Measurements from ENCODE around the gene ACTR3.
A peak's percentile ranks its signal among the peaks of the same experiment; 100 is the strongest.

Gene ACTR3

GRCh38 chr2:113978524-113979190 lies 88.8 kb downstream of the ACTR3 start:
- 91 to 98% methylated on average over 14 to 18 of the region's 20 CpGs for WGBS, 2 experiments (ENCODE audit: insufficient coverage in 2 of 2)
- peaks cover 11% of the 10 kb centered on the region for H3K4me1 ChIP-seq (ENCODE audit: control insufficient read depth, insufficient read depth, low read length, poor library complexity, severe bottlenecking)
- no peak overlapping the region for H3K4me3 ChIP-seq (ENCODE audit: extremely low read depth, insufficient read depth, low read length, poor library complexity, severe bottlenecking)
- H3K9me3 ChIP-seq (ENCODE audit: control insufficient read depth, low read length) = peaks cover 10% of the 10 kb centered on the region
- H3K27ac ChIP-seq (ENCODE audit: low read depth, low read length, severe bottlenecking) = peak overlapping the region; percentile 81
- H3K36me3 ChIP-seq (ENCODE audit: control insufficient read depth, insufficient read depth, low read length) = peaks cover 18% of the 10 kb centered on the region

DNA sequence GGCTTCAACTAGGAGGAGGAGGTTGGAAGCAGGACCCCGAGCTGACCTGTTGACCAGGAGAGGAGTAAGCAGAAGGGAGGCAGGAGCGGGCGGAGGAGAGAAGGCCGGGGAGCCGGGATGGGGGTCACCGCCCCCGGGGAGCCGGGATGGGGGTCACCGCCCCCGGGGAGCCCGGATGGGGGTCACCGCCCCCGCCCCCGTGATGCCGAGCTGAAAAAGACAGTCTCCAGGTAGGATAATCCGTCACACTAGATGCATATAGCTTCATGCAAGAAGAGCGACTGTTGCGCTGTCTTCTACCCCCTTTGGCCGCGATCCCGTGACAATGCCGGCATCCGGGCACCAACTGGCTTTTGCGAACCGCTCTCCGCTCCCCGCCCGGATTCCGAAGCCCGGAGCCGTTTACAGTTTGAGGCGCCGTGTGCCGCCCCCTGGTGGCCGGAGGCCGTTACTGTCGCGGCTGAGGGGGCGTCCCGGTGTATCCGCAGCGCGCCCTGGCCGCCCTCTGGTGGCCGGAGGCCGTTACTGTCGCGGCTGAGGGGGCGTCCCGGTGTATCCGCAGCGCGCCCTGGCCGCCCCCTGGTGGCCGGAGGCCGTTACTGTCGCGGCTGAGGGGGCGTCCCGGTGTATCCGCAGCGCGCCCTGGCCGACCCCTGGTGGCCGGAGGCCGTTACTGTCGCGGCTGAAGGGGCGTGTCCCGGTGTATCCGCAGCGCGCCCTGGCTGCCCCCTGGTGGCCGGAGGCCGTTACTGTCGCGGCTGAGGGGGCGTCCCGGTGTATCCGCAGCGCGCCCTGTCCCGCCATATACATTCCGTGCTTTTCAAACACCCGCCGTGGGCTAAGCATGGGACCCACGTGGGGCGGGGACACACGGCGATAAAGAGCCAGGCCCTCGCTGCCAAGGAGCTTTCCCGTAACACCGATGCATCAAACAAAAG lies 89.6 kb downstream of the ACTR3 start:
- Histone ChIP-seq H3K27ac (ENCODE audit: low read depth, low read length, severe bottlenecking) (no peak overlapping the region), H3K36me3 (ENCODE audit: control insufficient read depth, insufficient read depth, low read length) (peaks cover 14% of the 10 kb centered on the region), H3K9me3 (ENCODE audit: control insufficient read depth, low read length) (peaks cover 10% of the 10 kb centered on the region), H3K4me3 (ENCODE audit: extremely low read depth, insufficient read depth, low read length, poor library complexity, severe bottlenecking) (no peak overlapping the region), H3K4me1 (ENCODE audit: control insufficient read depth, insufficient read depth, low read length, poor library complexity, severe bottlenecking) (peaks cover 11% of the 10 kb centered on the region)
- 94 to 96% methylated on average over 37 to 59 of the region's 93 CpGs for WGBS, 2 experiments (ENCODE audit: insufficient coverage in 2 of 2)

DNA sequence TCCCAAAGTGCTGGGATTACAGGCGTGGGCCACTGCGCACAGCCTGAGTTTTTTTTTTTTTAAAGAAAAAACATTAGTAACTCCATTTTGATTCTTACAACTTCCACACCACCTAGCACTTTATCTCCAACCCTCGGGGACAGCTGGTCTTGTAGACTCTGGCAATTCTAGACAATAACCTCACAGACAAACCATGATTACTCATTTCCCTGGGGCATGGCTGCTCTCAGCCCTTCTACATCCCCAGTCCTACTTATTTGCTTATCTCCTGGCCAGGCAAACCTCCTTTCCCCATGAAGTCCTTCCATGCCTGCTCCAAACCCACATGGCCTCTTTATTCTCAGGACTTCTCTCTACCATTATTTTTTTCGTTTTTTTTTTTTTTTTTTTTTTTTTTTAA lies 91.1 kb downstream of the ACTR3 start:
- H3K4me1 ChIP-seq (ENCODE audit: control insufficient read depth, insufficient read depth, low read length, poor library complexity, severe bottlenecking) = peaks cover 11% of the 10 kb centered on the region
- no peak overlapping the region for H3K4me3 ChIP-seq (ENCODE audit: extremely low read depth, insufficient read depth, low read length, poor library complexity, severe bottlenecking)
- H3K36me3 ChIP-seq (ENCODE audit: control insufficient read depth, insufficient read depth, low read length) = peaks cover 9% of the 10 kb centered on the region
- no peak overlapping the region for H3K27ac ChIP-seq (ENCODE audit: low read depth, low read length, severe bottlenecking)
- 88 to 97% methylated on average over 3 of the region's 4 CpGs for WGBS, 2 experiments (ENCODE audit: insufficient coverage in 2 of 2)
- peaks cover 10% of the 10 kb centered on the region for H3K9me3 ChIP-seq (ENCODE audit: control insufficient read depth, low read length)

DNA sequence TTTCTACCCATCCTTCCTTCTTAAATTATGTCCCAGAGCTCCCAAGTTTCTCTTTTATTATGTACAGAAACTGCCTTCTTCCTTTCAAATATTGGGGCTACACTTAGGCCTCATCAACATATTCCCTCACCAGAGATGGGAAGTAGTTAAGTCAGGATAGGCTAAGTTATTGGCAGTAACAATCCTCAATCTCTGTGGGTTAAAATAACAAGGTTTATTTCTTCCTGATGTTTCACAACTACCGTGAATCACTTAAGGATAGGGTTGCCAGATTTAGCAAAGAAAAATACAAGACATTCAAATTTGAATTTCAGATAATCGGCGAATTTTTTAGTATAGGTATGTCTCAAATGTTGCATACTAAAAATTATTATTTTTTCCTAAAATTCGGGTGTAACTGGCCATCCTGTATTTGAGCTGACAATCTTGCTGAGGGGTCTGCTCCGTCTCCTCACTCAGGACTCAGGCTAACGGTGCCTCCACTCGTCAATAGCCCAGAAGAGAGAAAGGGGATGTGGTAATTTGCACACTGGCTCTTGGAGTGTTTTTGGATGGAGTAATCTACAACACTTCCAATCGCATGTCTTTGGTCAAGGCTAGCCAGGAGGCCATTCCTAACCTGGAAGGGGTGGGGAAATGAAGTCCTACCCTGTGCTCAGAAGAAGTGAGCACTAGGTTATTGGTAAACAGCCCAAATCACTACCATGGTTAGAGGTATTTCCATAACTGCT lies 91.7 kb downstream of the ACTR3 start:
- Histone ChIP-seq H3K4me1 (ENCODE audit: control insufficient read depth, insufficient read depth, low read length, poor library complexity, severe bottlenecking) (peaks cover 10% of the 10 kb centered on the region), H3K9me3 (ENCODE audit: control insufficient read depth, low read length) (peaks cover 10% of the 10 kb centered on the region), H3K27ac (ENCODE audit: low read depth, low read length, severe bottlenecking) (no peak overlapping the region), H3K4me3 (ENCODE audit: extremely low read depth, insufficient read depth, low read length, poor library complexity, severe bottlenecking) (no peak overlapping the region), H3K36me3 (ENCODE audit: control insufficient read depth, insufficient read depth, low read length) (peaks cover 6% of the 10 kb centered on the region)
- WGBS, 2 experiments (ENCODE audit: insufficient coverage in 2 of 2) = 90 to 95% methylated on average over 3 to 4 of the region's 8 CpGs

- 97 to 100% methylated on average over 3 to 5 of the region's 7 CpGs for WGBS, 2 experiments (ENCODE audit: insufficient coverage in 2 of 2)
- Histone ChIP-seq H3K9me3 (ENCODE audit: control insufficient read depth, low read length) (no peaks in the 10 kb centered on the region), H3K4me1 (ENCODE audit: control insufficient read depth, insufficient read depth, low read length, poor library complexity, severe bottlenecking) (no peaks in the 10 kb centered on the region), H3K27ac (ENCODE audit: low read depth, low read length, severe bottlenecking) (no peak overlapping the region), H3K4me3 (ENCODE audit: extremely low read depth, insufficient read depth, low read length, poor library complexity, severe bottlenecking) (no peak overlapping the region), H3K36me3 (ENCODE audit: control insufficient read depth, insufficient read depth, low read length) (peaks cover 6% of the 10 kb centered on the region)
These were observed 95.9 kb downstream of the ACTR3 start for GRCh38 chr2:113985554-113986397.

DNA sequence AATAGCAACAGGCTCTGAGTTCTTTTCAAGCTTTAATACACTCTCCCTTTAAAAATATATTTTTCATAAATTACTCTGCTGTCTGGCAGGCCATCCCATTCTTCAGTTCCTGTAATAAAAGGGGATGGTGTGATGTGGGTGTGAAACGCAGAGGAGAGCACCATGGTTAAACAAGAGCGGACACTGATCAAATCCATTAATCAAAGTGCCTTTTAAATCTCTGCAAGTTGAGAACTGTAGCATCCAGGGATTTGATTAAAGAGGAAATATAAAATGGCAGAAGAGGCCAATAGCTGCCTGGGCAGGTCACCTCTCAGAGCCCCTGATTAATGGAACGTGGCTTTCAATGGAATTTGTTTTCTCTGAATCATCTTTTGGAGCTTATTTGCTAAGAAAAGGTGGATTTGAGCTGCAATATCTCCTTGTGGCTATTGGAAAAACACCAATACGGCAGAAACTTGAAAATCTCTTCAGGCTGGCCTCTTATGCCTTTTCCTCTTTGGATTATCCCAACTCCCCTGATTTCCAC lies 96.9 kb downstream of the ACTR3 start:
- H3K36me3 ChIP-seq (ENCODE audit: control insufficient read depth, insufficient read depth, low read length) = peaks cover 6% of the 10 kb centered on the region
- no peak overlapping the region for H3K27ac ChIP-seq (ENCODE audit: low read depth, low read length, severe bottlenecking)
- no peaks in the 10 kb centered on the region for H3K9me3 ChIP-seq (ENCODE audit: control insufficient read depth, low read length)
- WGBS, 2 experiments (ENCODE audit: insufficient coverage in 2 of 2) = 93% methylated on average over 2 to 3 of the region's 4 CpGs
- no peak overlapping the region for H3K4me3 ChIP-seq (ENCODE audit: extremely low read depth, insufficient read depth, low read length, poor library complexity, severe bottlenecking)
- H3K4me1 ChIP-seq (ENCODE audit: control insufficient read depth, insufficient read depth, low read length, poor library complexity, severe bottlenecking) = no peaks in the 10 kb centered on the region

- no peaks in the 10 kb centered on the region for H3K9me3 ChIP-seq (ENCODE audit: control insufficient read depth, low read length)
- H3K36me3 ChIP-seq (ENCODE audit: control insufficient read depth, insufficient read depth, low read length) = no peaks in the 10 kb centered on the region
- H3K4me3 ChIP-seq (ENCODE audit: extremely low read depth, insufficient read depth, low read length, poor library complexity, severe bottlenecking) = no peak overlapping the region
- no peaks in the 10 kb centered on the region for H3K4me1 ChIP-seq (ENCODE audit: control insufficient read depth, insufficient read depth, low read length, poor library complexity, severe bottlenecking)
- WGBS, 2 experiments (ENCODE audit: insufficient coverage in 2 of 2) = no CpG with 5 or more reads among the region's 1 CpG
- no peak overlapping the region for H3K27ac ChIP-seq (ENCODE audit: low read depth, low read length, severe bottlenecking)
These were observed 102.2 kb downstream of the ACTR3 start for GRCh38 chr2:113992090-113992489.

GRCh38 chr2:113996671-113997594 lies 107.0 kb downstream of the ACTR3 start:
- no peaks in the 10 kb centered on the region for H3K36me3 ChIP-seq (ENCODE audit: control insufficient read depth, insufficient read depth, low read length)
- no peak overlapping the region for H3K4me3 ChIP-seq (ENCODE audit: extremely low read depth, insufficient read depth, low read length, poor library complexity, severe bottlenecking)
- 71 to 79% methylated on average over 3 to 4 of the region's 6 CpGs for WGBS, 2 experiments (ENCODE audit: insufficient coverage in 2 of 2)
- H3K9me3 ChIP-seq (ENCODE audit: control insufficient read depth, low read length) = no peaks in the 10 kb centered on the region
- H3K27ac ChIP-seq (ENCODE audit: low read depth, low read length, severe bottlenecking) = no peak overlapping the region
- no peaks in the 10 kb centered on the region for H3K4me1 ChIP-seq (ENCODE audit: control insufficient read depth, insufficient read depth, low read length, poor library complexity, severe bottlenecking)

- no peak overlapping the region for H3K4me3 ChIP-seq (ENCODE audit: extremely low read depth, insufficient read depth, low read length, poor library complexity, severe bottlenecking)
- H3K36me3 ChIP-seq (ENCODE audit: control insufficient read depth, insufficient read depth, low read length) = no peaks in the 10 kb centered on the region
- H3K4me1 ChIP-seq (ENCODE audit: control insufficient read depth, insufficient read depth, low read length, poor library complexity, severe bottlenecking) = no peaks in the 10 kb centered on the region
- no peak overlapping the region for H3K27ac ChIP-seq (ENCODE audit: low read depth, low read length, severe bottlenecking)
- 77 to 88% methylated on average over 5 of the region's 5 CpGs for WGBS, 2 experiments (ENCODE audit: insufficient coverage in 2 of 2)
- H3K9me3 ChIP-seq (ENCODE audit: control insufficient read depth, low read length) = no peaks in the 10 kb centered on the region
These were observed 111.3 kb downstream of the ACTR3 start for GRCh38 chr2:114001152-114001551.

Data from mesodermal cell (in vitro differentiated cells).